Kidney capillary endothelial cell (primary cell): ENCODE results near the gene TIMM44.
A peak's percentile ranks its signal among the peaks of the same experiment; 100 is the strongest.
"Not testable (repeated sequence)": the region's sequence is repeated elsewhere in the genome, so short reads cannot be mapped to it uniquely, and the experiment has no call there.

Source experiments
- DNase-seq: peaks from one replicate; pipeline ENCODE4 v3.0.0-alpha.2; 2018; ENCODE audit warnings: low spot score

Gene TIMM44

GRCh38 chr19:7944177-7944761, 803 bp upstream of the TIMM44 start:
- peak; percentile 83 for DNase-seq

GRCh38 chr19:7942981-7943443, 454 bp downstream of the TIMM44 start:
- DNase-seq: no peak

DNA sequence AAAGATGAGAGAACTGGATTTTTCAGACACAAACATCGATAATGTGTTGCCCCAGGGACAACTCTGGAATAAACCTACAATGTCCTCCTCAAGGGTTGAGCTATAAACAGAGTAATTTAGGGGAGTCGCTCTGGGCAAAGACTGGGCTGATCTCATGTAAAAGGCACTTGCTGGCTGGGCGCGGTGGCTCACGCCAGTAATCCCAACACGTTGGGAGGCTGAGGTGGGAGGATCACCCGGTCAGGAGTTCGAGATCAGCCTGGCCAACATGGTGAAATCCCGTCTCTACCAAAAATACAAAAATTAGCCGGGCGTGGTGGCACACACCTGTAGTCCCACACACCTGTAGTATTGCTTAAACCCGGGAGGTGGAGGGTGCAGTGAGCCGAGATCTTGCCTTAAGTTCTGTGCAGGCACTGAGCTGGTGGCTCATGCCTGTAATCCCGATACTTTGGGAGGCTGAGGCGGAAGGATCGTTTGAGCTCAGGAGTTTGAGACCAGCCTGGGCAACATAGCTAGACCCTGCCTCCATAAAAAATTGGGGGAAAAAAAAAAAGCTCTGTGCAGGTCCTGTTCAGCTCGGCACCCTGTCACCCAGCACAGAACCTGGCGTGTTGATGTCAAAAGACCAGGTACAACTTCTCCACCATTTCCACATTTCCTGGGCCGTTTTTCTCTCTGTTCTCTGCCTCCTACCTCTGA, 1.4 kb downstream of the TIMM44 start:
- no peak for DNase-seq

DNA sequence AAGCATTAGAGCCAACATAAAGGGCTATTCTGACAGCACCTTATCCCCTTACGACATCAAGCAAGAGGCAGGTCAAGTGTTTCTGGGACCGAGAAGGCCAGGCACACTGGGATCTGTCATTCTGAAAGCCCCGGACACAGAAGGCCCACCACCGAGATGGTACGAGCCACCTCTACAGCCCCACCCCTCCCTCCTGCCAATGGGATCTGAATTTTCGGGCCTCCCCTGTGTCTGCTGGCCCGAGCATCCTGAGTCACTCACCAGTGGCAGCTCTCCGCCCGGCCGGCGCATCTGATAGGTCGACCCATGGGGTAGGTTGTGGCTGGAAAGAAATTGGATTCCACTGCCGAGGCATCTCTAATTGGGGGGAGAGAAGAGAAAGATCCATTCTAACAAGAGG, 2.6 kb downstream of the TIMM44 start:
- DNase-seq: no peak

GRCh38 chr19:7934766-7935165, 8.7 kb downstream of the TIMM44 start:
- no peak for DNase-seq

DNA sequence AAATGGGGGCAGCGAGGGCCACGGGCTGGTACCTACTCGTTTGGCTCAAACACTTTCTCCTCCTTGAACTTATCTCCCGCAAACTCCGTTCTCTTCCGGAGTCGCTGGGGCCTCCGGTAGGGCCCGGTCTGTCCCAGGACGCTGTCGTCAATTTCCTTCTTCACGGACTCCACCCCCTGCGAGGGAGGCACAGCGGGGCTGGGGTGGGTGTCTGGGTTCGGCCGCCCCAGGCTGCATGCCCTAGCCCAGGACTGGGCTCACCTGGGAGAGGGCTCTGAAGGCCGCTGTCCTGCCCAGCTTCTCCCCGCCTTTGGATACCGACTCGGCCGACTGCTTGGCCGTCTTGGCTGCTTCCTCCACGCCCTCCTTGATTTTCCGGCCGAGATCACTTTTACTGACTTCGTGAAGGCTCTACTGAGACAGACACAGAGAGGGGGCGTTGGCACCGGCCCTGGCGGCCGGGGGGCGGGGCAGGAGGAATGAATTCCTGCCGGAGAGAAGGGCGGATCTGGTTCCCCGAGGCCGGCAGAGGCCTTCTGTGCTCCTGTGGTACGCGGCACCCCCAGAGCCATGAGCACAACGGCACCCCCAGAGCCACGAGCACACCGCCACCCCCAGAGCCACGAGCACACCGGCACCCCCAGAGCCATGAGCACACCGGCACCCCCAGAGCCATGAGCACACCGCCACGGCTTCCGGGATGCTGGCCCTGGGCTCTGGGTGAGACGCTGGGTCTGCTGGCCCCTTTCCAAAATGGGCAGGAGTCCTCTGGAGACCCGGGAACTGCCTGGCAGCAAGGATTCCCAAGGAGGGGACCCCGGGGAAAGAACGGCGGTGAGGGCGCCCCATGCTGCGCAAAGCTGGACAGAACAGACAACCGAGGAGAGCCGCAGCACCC, 9.4 kb downstream of the TIMM44 start:
- no peak for DNase-seq

DNA sequence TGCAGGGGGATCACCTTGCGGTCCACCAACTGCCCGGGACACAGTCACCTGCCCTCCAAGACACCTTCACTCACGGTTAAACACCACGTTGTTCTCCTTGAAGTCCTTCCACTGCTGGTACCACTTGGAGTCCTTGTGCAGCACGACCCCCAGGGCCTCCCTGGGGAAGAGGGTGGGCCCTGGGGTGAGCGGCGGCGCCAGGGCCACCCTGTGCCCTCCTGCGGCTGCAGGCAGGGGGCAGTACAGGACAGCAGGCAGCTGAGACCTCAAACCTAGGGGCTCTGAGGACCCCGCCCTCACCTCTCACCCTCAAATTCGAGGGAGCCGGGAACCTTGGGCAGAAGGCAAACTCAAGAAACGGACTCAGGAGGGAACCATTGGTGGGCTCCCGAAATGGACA, 10.1 kb downstream of the TIMM44 start:
- no peak for DNase-seq

DNA sequence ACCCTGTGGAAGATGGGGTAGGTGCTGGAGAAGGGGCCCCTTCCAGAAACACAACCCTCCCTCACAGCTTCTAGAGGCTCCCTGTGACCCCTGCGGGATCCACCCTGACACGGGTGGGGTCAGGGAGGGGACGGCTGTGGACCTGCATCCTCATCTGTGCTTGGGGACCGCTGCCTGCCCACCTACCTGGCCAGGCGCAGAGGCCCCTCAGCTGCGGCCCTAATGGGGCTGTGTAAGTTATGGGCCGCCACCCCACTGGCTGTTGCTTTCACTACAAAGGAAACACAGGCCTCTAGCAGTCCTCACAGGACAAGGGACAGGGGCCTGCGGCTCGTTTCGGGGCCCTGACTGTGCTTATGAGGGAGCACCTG, 10.6 kb downstream of the TIMM44 start:
- DNase-seq: no peak

DNA sequence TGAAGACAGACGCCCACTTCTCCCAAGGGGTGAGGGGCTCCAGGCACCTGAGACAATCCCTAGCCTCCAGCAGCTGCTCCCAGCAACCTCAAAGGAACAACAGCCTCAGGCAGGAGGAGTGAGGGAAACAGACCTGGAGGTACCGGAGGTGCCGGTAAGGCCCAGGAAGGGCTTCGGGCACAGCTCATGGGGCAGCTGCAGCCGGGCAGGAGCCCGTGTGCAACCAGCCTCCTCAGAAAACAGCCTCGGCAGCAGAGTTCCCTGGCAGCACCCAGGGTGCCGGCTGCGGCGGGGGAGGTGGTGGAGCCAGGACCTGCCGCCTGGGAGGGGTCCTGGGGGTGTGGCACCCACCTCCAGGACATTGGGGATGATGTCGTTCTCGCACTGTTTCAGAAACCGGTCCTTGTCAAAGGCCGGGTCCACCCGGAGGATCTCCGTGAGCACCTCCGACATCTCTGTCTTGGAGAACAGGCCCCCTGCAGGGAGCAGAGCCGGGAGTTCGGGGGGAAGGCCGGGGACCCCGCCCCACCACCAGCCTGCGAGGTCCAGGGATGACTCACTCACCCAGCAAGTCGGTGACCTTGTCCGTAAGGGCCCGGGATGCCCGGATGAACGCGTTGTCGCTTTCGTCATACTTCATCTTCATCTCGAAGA, 11.1 kb downstream of the TIMM44 start:
- no peak for DNase-seq

DNA sequence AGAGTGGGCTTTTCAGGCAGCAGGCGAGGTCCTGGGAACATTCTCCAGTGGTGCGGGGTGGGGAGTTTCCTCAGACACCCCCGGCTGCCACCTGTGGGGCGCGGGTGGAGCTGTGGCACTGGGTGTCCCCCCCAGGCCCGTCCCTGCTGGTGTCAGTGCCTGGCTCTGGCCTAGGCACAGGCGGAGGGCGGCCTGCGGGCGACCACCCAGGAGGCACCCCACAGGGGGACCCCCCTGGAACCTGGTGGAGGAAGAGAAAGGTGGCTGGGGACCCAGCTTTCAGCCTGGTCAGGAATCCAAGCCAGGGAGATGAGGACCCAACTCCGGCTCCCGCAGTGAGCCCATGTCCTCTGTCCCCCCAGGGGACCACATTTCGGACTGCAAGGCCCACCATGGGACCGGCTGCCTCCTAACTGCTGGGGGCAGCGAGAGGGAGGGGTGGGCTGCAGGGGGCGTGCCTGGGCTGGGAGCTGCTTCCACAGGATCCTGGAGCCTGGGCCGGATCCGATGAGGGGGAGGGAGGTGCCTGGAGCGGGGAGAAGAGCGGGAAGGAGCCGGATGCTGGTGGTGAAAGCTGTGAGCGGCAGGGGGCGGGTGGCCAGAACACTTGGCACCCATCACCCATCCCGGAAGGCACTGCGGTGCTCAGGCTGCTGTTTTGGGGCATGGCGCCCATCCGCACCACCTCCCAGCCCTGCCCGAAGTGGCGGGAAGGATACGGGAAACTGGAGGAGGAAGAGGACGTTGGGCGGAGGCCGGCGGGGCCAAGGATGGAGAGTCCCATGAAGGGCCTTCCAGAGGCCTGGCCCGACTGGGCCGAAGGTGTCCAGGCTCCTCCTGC, 12.0 kb downstream of the TIMM44 start:
- DNase-seq: no peak

- no peak for DNase-seq
Measured at GRCh38 chr19:7930765-7931164, 12.7 kb downstream of the TIMM44 start.

DNA sequence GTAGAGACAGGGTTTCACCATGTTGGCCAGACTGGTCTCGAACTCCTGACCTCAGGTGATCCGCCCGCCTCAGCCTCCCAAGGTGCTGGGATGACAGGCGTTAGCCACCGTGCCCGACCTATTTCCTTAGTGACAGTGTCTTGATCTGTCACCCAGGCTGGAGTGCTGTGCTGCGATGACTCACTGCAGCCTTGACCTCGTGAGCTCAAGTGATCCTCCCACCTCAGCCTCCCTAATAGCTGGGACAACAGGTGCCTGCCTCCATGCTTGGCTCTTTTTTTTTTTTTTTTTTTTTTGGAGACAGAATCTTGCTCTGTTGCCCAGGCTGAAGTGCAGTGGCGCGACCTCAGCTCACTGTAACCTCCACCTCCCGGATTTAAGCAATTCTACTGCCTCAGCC, 13.4 kb downstream of the TIMM44 start:
- not testable (repeated sequence) for DNase-seq

- DNase-seq: no peak
Measured at GRCh38 chr19:7928741-7929701, 14.4 kb downstream of the TIMM44 start.

- no peak for DNase-seq
Measured at GRCh38 chr19:7928334-7928706, 15.1 kb downstream of the TIMM44 start.

DNA sequence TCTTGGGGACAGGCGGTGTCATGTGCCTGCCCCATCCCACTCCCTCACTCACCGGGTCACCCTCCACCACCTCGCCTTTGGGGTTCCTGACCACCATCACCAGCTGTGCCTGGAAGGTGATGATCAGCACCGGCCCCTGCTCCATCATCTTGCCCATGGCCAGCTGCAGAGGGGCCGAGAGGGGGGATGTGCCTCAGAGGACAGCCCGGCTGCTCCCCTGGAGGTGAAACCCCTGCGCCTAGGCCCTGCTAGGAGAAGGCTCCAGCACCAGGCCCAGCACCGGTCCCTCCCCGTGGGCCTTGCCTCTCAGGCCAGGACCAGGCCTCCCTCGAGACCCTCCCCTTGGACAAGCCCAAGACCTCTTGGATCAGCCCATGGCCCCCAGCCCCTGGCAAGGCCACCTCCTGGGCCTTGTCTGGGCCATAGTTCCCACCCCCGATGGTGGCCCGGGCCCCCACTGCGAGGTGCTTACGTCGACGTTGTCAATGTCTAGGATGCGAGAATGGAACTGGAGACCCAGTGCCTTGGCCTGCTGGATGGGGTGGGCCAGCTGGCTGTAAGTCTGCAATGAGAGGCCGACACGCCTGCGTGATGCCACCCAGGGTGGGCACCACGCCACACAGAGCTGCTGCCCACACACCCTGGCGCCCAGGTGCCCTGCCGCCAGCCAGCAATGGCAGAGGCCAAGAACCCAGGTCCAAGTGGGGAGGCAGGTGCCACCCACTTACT, 15.7 kb downstream of the TIMM44 start:
- no peak for DNase-seq

DNA sequence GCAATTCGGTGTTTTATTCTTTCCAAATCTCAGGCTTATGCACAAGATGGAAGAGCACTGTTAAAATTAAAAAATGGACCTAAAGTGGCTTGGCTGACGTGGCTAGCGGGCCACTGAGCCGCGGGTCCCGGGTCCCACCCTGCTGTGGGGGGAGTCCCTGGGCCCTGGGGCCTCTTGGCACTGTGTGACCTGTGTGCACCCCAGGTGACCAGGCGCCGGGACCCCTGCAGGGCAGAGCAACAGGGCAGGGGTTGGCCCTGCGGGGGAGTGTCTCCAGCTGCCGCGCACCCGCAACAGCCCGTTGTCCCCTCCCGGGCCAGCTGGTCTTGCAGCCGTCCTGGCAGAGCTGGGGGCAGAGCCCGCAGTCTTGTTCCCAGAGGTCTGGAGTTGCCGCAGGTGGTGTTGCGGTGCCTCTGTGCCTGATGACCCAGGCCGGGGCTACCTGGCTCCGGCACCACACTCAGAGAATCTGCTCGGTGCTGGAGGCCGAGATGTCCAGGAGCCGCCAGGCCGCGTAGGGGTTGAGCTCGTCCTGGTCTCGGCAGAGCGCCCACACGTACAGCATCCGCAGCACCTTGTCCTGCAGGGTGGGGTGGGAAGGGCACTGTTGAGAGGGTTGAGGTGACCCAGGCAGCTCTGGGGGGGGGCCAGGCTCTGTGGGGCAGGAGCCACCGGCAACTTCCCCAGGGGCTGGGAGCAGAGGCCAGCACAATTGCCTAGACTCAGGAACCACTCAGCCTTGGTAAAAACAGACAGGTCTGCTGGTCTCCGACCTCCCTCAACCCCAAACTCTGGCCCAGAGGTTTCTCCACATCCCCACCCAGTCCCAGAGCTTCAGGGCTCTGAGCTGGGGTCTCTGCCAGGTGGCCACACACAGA, 16.5 kb downstream of the TIMM44 start:
- DNase-seq: no peak

- no peak for DNase-seq
Measured at GRCh38 chr19:7926021-7926726, 17.3 kb downstream of the TIMM44 start, which contains the start of gene CTXN1. Gene CTXN1, minus strand, starts transcription at chr19:7926135. Its CDS starts 597 bp downstream, at chr19:7925538.
